B cell (primary cell): ENCODE measurements around the gene SLC17A8. TPM values are rescaled to one million over a fixed set of nuclear protein-coding genes. Genes with fewer than 3 reads are reported as not detected.

ENCODE experiments used
- ATAC-seq: fragments of 200-7000 bp; cut with Tn5 transposase; one replicate; pipeline ENCODE4 v1.10.0; 2021; ENCODE audit warnings: low read depth, mild to moderate bottlenecking, moderate number of reproducible peaks, moderate library complexity
- CTCF ChIA-PET: fragments of 350-600 bp; sonication (Branson Sonifier 250); formaldehyde crosslinking; loops from one replicate; lab custom pipeline; 2021; ENCODE audit warnings: antibody characterized with exemption, inconsistent platforms; lab: Charles Lee
- POLR2A ChIA-PET: fragments of 350-600 bp; sonication (Branson Sonifier 250); formaldehyde crosslinking; loops from one replicate; lab custom pipeline; 2021; ENCODE audit warnings: antibody characterized with exemption; lab: Charles Lee
- DNase-seq: peaks from one replicate; pipeline ENCODE4 v3.0.0; 2013
- H2AFZ ChIP-seq: 2 replicates; pipeline ENCODE4 v1.6.1; 2012; ENCODE audit warnings: mild to moderate bottlenecking, low read depth, low read length; ENCODE audit not compliant: insufficient read depth, poor library complexity, severe bottlenecking
- H3K27ac ChIP-seq, 2 donors: 1 replicate in 1 of 2; 2 replicates in 1 of 2; pipeline ENCODE4 v1.5.1; 2012 to 2013; ENCODE audit warnings: low read length in 2 of 2, mild to moderate bottlenecking in 2 of 2, moderate library complexity in 1 of 2
- H3K27me3 ChIP-seq, 4 experiments: fragments of 200-600 bp in 1 of 4; sonication (generic) in 1 of 4; replicated peaks in 1 of 4; 1 replicate in 2 of 4; 2 replicates in 2 of 4; pipeline versions ENCODE4 v1.6.1 to v1.7.0; 2013 to 2016; ENCODE audit warnings: low read length in 3 of 4, mild to moderate bottlenecking in 2 of 4, mixed read lengths in 1 of 4, moderate library complexity in 1 of 4; ENCODE audit not compliant: insufficient read depth in 4 of 4, control insufficient read depth in 3 of 4; ENCODE audit errors: control extremely low read depth in 1 of 4
- H3K36me3 ChIP-seq, 2 experiments: replicated peaks in 1 of 2; 1 replicate in 1 of 2; 2 replicates in 1 of 2; pipeline versions ENCODE4 v1.6.1 to v1.7.1; 2013; ENCODE audit warnings: low read length in 1 of 2; ENCODE audit not compliant: insufficient read depth in 2 of 2, control insufficient read depth in 1 of 2; ENCODE audit errors: control extremely low read depth in 1 of 2, extremely low read depth in 1 of 2
- H3K4me1 ChIP-seq, 2 donors: fragments of 200-600 bp in 1 of 2; sonication (generic) in 1 of 2; 1 replicate in 1 of 2; 2 replicates in 1 of 2; pipeline versions ENCODE4 v1.5.1 to v1.6.1; 2013 to 2017; ENCODE audit warnings: low read length in 2 of 2; ENCODE audit not compliant: control insufficient read depth in 2 of 2, insufficient read depth in 2 of 2
- H3K4me2 ChIP-seq: replicated peaks from 2 replicates; pipeline ENCODE3; 2012; ENCODE audit warnings: mild to moderate bottlenecking, low read depth, low read length; ENCODE audit not compliant: poor library complexity, severe bottlenecking
- H3K4me3 ChIP-seq, 5 experiments: fragments of 200-600 bp in 1 of 5; sonication (generic) in 1 of 5; 1 replicate in 3 of 5; 2 replicates in 2 of 5; pipeline versions ENCODE4 v1.5.1 to v1.7.0; 2011 to 2016; ENCODE audit warnings: low read length in 4 of 5, mild to moderate bottlenecking in 4 of 5, low read depth in 2 of 5, control low read depth in 1 of 5, moderate library complexity in 1 of 5; ENCODE audit not compliant: insufficient read depth in 1 of 5; ENCODE audit errors: control extremely low read depth in 1 of 5, extremely low read depth in 1 of 5
- H3K79me2 ChIP-seq: fragments of 200-600 bp; sonication (generic); one replicate; pipeline ENCODE4 v1.6.0; 2016; ENCODE audit warnings: low read length; ENCODE audit not compliant: control insufficient read depth, insufficient read depth
- H3K9ac ChIP-seq: fragments of 200-600 bp; sonication (generic); 2 replicates; pipeline ENCODE4 v1.6.1; 2017; ENCODE audit warnings: mild to moderate bottlenecking, low read length, moderate library complexity
- H3K9me3 ChIP-seq, 3 donors: one replicate each; pipeline versions ENCODE4 v1.6.1 to v1.7.1; 2013; ENCODE audit warnings: low read length in 2 of 3; ENCODE audit not compliant: control insufficient read depth in 2 of 3, insufficient read depth in 1 of 3; ENCODE audit errors: control extremely low read depth in 1 of 3
- H4K20me1 ChIP-seq: 2 replicates; pipeline ENCODE4 v1.6.0; 2012; ENCODE audit warnings: mild to moderate bottlenecking, low read length; ENCODE audit not compliant: insufficient read depth, control insufficient read depth, poor library complexity, severe bottlenecking
- H3K27ac Mint-ChIP-seq: one replicate; pipeline ENCODE4 v1.8.0; 2021; ENCODE audit warnings: mixed read lengths
- H3K27me3 Mint-ChIP-seq: one replicate; pipeline ENCODE4 v1.8.0; 2021; ENCODE audit warnings: mixed read lengths
- H3K4me1 Mint-ChIP-seq: one replicate; pipeline ENCODE4 v1.8.0; 2021; ENCODE audit warnings: mixed read lengths
- H3K4me3 Mint-ChIP-seq: one replicate; pipeline ENCODE4 v1.8.0; 2021; ENCODE audit warnings: mixed read lengths
- H3K9me3 Mint-ChIP-seq: one replicate; pipeline ENCODE4 v1.8.0; 2022; ENCODE audit warnings: mixed read lengths; ENCODE audit not compliant: insufficient read depth
- EZH2 ChIP-seq: IDR thresholded peaks from 2 replicates; pipeline ENCODE4 v1.6.1; 2012; ENCODE audit warnings: borderline replicate concordance, low read depth, mild to moderate bottlenecking, moderate library complexity, low read length; ENCODE audit not compliant: insufficient read depth, poor library complexity, severe bottlenecking
- WGBS: methylation state at CpG from one replicate; pipeline ENCODE4 v1.1.5; 2013; ENCODE audit warnings: missing lambda C conversion rate; ENCODE audit not compliant: insufficient coverage; 5-methylcytosine and 5-hydroxymethylcytosine counted together
- intact Hi-C: fragments of 100-400 bp; cut with micrococcal nuclease; formaldehyde crosslinking; loops from one replicate; pipeline ENCODE4 v1.10.0; 2022
- polyA plus RNA-seq: library from polyadenylated mRNA; depleted of rRNA; stranded (reverse); fragments of >200 nt; gene quantifications from 2 replicates; pipeline ENCODE4 v1.2.3, GENCODE V29; 2012
- total RNA-seq, 2 donors: library from RNA; stranded (reverse); fragments of 120-200 nt in 1 of 2; gene quantifications; 1 replicate in 1 of 2; 2 replicates in 1 of 2; pipeline versions ENCODE4 v1.2.3 to v1.2.4, GENCODE V29; 2013 to 2022
- TF ChIP-seq, protein P1 (sequence below): fragments of 200-600 bp; IDR thresholded peaks from one replicate; pipeline ENCODE4 v1.8.0; 2022; ENCODE audit warnings: antibody characterized with exemption, mild to moderate bottlenecking

SLC17A8 gene
- total and polyA plus RNA-seq, 2 donors (not counting 1 experiment from before 2014, with no cell fraction given), result not detected

DNA sequence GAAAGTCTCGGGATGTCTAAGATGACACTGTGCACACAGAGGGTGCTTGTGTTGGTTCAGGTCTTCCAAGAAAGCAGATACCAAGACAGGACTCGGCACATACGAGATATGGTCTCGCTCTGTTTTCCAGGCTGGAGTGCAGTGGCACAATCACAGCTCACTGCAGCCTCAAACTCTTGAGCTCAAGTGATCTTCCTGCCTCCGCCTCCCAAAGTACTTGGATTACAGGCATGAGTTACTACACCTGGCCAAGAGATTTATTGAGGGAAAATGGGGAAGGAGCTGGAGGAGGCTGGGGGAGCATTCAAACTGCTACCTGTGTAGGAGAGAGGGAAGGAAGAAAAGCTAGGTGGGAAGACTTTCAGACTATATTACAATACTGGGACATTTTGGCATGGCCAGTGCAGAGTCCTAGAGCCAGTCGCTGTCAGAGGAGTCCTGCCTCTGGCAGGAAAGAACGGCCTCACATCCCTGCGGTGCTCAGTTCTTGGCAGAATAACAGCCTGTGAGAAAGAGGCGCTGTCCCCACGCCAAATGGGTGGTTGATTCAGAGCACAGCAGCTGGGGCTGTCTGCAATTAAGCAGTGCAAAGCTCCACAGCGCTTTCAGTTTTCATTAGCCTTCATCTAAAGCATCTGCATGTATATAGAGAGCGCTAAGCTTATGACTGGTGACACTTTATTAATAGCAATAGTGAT lies 18.3 kb downstream of the SLC17A8 start:
- no peaks in the 10 kb centered on the region for H3K36me3 ChIP-seq
- Mint-ChIP-seq H3K4me3 (no peak overlapping the region), H3K27ac (no peak overlapping the region), H3K27me3 (peaks cover 20% of the 10 kb centered on the region), H3K4me1 (no peaks in the 10 kb centered on the region), H3K9me3 (no peaks in the 10 kb centered on the region)
- no peak overlapping the region for H3K9ac ChIP-seq
- CTCF ChIA-PET, result no interaction called here
- 89% methylated on average over 9 of the region's 12 CpGs for WGBS
- no peaks in the 10 kb centered on the region for H4K20me1 ChIP-seq
- DNase-seq (no peak), ATAC-seq (no peak)
- TF ChIP-seq, protein P1, sequence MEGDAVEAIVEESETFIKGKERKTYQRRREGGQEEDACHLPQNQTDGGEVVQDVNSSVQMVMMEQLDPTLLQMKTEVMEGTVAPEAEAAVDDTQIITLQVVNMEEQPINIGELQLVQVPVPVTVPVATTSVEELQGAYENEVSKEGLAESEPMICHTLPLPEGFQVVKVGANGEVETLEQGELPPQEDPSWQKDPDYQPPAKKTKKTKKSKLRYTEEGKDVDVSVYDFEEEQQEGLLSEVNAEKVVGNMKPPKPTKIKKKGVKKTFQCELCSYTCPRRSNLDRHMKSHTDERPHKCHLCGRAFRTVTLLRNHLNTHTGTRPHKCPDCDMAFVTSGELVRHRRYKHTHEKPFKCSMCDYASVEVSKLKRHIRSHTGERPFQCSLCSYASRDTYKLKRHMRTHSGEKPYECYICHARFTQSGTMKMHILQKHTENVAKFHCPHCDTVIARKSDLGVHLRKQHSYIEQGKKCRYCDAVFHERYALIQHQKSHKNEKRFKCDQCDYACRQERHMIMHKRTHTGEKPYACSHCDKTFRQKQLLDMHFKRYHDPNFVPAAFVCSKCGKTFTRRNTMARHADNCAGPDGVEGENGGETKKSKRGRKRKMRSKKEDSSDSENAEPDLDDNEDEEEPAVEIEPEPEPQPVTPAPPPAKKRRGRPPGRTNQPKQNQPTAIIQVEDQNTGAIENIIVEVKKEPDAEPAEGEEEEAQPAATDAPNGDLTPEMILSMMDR, result no peak
- no peak for TF ChIP-seq EZH2
- H3K27ac ChIP-seq, result no peak overlapping the region
- intact Hi-C loops, result no loop called here
- H3K27me3 ChIP-seq, result peaks cover 0 to 4% (median 0%) of the 10 kb centered on the region in 4 experiments
- no peaks in the 10 kb centered on the region for H3K4me1 ChIP-seq
- no peak overlapping the region for H3K4me2 ChIP-seq
- POLR2A ChIA-PET, result no interaction called here
- H3K4me3 ChIP-seq, result no peak overlapping the region
- no peaks in the 10 kb centered on the region for H3K9me3 ChIP-seq
- no peak overlapping the region for H2AFZ ChIP-seq
- no peaks in the 10 kb centered on the region for H3K79me2 ChIP-seq

DNA sequence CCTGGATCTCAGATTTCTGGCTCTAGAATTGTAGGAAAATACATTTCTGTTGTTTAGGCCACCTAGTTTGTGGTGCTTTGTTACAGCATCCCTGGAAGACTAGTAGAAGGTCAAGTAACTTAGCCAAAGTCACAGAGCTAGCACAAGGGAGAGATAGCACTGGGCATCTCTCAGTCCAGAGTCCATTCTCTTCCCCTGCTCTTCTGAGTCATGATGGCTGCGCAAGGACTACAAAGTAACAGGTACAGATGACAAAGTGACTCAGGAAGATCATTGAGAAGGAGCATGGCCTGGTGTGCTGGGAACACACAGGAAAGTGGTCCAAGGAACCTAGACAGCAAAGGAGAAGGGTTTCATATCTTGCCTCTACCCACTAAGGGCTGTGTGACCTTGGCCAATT lies 19.3 kb downstream of the SLC17A8 start:
- Mint-ChIP-seq H3K4me1 (no peaks in the 10 kb centered on the region), H3K27ac (no peak overlapping the region), H3K27me3 (peaks cover 18% of the 10 kb centered on the region), H3K4me3 (no peak overlapping the region), H3K9me3 (no peaks in the 10 kb centered on the region)
- intact Hi-C loops, result no loop called here
- Histone ChIP-seq H3K36me3 (no peaks in the 10 kb centered on the region), H2AFZ (no peak overlapping the region), H3K4me2 (no peak overlapping the region), H3K79me2 (no peaks in the 10 kb centered on the region), H3K27me3 (peaks cover 0 to 4% (median 0%) of the 10 kb centered on the region in 4 experiments), H3K9ac (no peak overlapping the region), H3K4me1 (no peaks in the 10 kb centered on the region), H3K9me3 (peaks cover 0 to 3% (median 0%) of the 10 kb centered on the region in 3 donors), H3K27ac (no peak overlapping the region), H3K4me3 (no peak overlapping the region), H4K20me1 (no peaks in the 10 kb centered on the region)
- DNase-seq, result no peak
- no peak for ATAC-seq
- ChIA-PET POLR2A (no interaction called here), CTCF (interaction anchor here (0.6 kb wide), 1 partner anchor 31 kb away, joined by 3 read pairs; no protein-coding TSS in a partner anchor)
- TF ChIP-seq, protein P1, result no peak
- TF ChIP-seq EZH2, result no peak
- no CpG with 5 or more reads among the region's 1 CpG for WGBS
